Peyer's patch (tissue), 4 donors: Measurements from ENCODE around the gene SMG6.

Experiments
- POLR2A ChIP-seq, 2 donors: fragments of 450-650 bp; IDR thresholded peaks; one replicate each; pipeline ENCODE4 v1.5.1; 2017; ENCODE audit warnings: antibody characterized with exemption in 2 of 2, mild to moderate bottlenecking in 2 of 2, moderate library complexity in 2 of 2
- TF ChIP-seq, protein P1 (sequence below), 6 experiments: fragments of 450-650 bp in 4 of 6; fragments of 200-600 bp in 2 of 6; sonication (generic) in 1 of 6; IDR thresholded peaks; one replicate each; pipeline ENCODE4 v1.5.1; 2017 to 2019; ENCODE audit warnings: antibody characterized with exemption in 6 of 6, mild to moderate bottlenecking in 3 of 6, moderate library complexity in 1 of 6

DNA sequence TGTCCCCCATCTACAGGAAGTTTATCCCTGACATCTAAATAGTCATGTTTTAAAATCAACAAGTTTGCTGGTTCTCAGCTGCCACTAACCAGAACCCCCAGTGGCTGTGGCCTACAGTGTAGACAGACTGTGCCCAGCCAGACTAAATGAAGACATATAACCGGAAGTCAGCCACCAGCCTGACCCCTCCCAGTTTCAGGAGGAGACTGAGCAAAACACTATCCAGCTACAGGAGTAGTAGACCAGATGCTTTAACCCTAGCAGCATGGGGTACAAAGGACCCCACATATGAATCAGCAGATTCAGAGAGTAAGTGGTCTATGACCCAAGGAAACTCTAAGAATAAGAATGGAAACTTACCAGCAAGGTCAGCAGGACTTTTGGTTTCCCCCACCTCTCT is 165.3 kb downstream of the SMG6 start:
- TF ChIP-seq, protein P1, sequence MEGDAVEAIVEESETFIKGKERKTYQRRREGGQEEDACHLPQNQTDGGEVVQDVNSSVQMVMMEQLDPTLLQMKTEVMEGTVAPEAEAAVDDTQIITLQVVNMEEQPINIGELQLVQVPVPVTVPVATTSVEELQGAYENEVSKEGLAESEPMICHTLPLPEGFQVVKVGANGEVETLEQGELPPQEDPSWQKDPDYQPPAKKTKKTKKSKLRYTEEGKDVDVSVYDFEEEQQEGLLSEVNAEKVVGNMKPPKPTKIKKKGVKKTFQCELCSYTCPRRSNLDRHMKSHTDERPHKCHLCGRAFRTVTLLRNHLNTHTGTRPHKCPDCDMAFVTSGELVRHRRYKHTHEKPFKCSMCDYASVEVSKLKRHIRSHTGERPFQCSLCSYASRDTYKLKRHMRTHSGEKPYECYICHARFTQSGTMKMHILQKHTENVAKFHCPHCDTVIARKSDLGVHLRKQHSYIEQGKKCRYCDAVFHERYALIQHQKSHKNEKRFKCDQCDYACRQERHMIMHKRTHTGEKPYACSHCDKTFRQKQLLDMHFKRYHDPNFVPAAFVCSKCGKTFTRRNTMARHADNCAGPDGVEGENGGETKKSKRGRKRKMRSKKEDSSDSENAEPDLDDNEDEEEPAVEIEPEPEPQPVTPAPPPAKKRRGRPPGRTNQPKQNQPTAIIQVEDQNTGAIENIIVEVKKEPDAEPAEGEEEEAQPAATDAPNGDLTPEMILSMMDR (IDR thresholded peaks at IDR 0.05), result peak in 1 of 6 experiments; percentile 22
- TF ChIP-seq POLR2A (IDR thresholded peaks at IDR 0.05), result no peak
